PFSK-1 (cell line): ENCODE measurements around the gene DNER.

Experiments
- FOXP2 ChIP-seq: optimal IDR thresholded peaks from 2 replicates; pipeline ENCODE3; 2011; ENCODE audit warnings: borderline replicate concordance, control low read depth, inconsistent platforms; ENCODE audit not compliant: insufficient read depth; ENCODE audit errors: extremely low read length, extremely low read depth
- POLR2AphosphoS5 ChIP-seq: IDR thresholded peaks from 2 replicates; pipeline ENCODE4 v1.6.1; 2012; ENCODE audit warnings: low read depth, mild to moderate bottlenecking, control low read depth, low read length, moderate library complexity
- REST ChIP-seq, 2 experiments: IDR thresholded peaks; 2 replicates each; pipeline versions ENCODE4 v1.6.1 to v1.8.0; 2011 to 2012; ENCODE audit warnings: low read depth in 2 of 2, low read length in 2 of 2, control low read depth in 1 of 2, inconsistent platforms in 1 of 2, mild to moderate bottlenecking in 1 of 2, moderate library complexity in 1 of 2; ENCODE audit not compliant: insufficient read depth in 1 of 2
- SIN3A ChIP-seq: IDR thresholded peaks from 2 replicates; pipeline ENCODE4 v1.6.1; 2012; ENCODE audit warnings: mild to moderate bottlenecking, low read length, moderate library complexity, borderline replicate concordance; ENCODE audit not compliant: insufficient read depth
- TAF1 ChIP-seq: IDR thresholded peaks from 2 replicates; pipeline ENCODE4 v1.6.1; 2012; ENCODE audit warnings: low read length, control low read depth, borderline replicate concordance; ENCODE audit not compliant: insufficient read depth

- TF ChIP-seq SIN3A: no peak
- TF ChIP-seq POLR2AphosphoS5: no peak
- TF ChIP-seq REST (IDR thresholded peaks at IDR 0.05; ENCODE audit: insufficient read depth in 1 of 2, low read depth in 2 of 2, low read length in 2 of 2): no peak
- no peak for TF ChIP-seq FOXP2
- no peak for TF ChIP-seq TAF1
Observed at GRCh38 chr2:229610333-229610732, 104.0 kb downstream of the DNER start.
